CD14-positive monocyte (primary cell): ENCODE data around the gene SPSB4. TPM values are rescaled to one million over a fixed set of nuclear protein-coding genes. Genes with fewer than 3 reads are reported as not detected.

Experiments
- DNase-seq, 3 donors: peaks; one replicate each; pipeline ENCODE4 v3.0.0-alpha.2; 2011 to 2022
- H2AFZ ChIP-seq: 2 replicates; pipeline ENCODE4 v1.6.0; 2012; ENCODE audit warnings: mild to moderate bottlenecking, low read depth, low read length, inconsistent platforms; ENCODE audit not compliant: insufficient read depth, poor library complexity, severe bottlenecking
- H3K27ac ChIP-seq, 2 donors: 1 replicate in 1 of 2; 2 replicates in 1 of 2; pipeline ENCODE4 v1.5.1; 2012 to 2013; ENCODE audit warnings: low read length in 2 of 2, control low read depth in 1 of 2, inconsistent platforms in 1 of 2, low read depth in 1 of 2, mild to moderate bottlenecking in 1 of 2
- H3K27me3 ChIP-seq, 2 donors: one replicate each; pipeline versions ENCODE4 v1.6.0 to v1.6.1; 2011 to 2013; ENCODE audit warnings: low read length in 2 of 2; ENCODE audit not compliant: control insufficient read depth in 2 of 2, insufficient read depth in 2 of 2
- H3K36me3 ChIP-seq, 2 donors: replicated peaks in 1 of 2; 1 replicate in 1 of 2; 2 replicates in 1 of 2; pipeline versions ENCODE4 v1.5.1 to v1.6.1; 2012 to 2013; ENCODE audit warnings: low read length in 2 of 2, control low read depth in 1 of 2, inconsistent platforms in 1 of 2, mild to moderate bottlenecking in 1 of 2; ENCODE audit not compliant: insufficient read depth in 2 of 2, control insufficient read depth in 1 of 2
- H3K4me1 ChIP-seq, 2 donors: 1 replicate in 1 of 2; 2 replicates in 1 of 2; pipeline versions ENCODE4 v1.5.1 to v1.6.1; 2012 to 2013; ENCODE audit warnings: low read length in 2 of 2, control low read depth in 1 of 2, inconsistent platforms in 1 of 2, mild to moderate bottlenecking in 1 of 2, moderate library complexity in 1 of 2; ENCODE audit not compliant: insufficient read depth in 2 of 2, control insufficient read depth in 1 of 2
- H3K4me2 ChIP-seq: replicated peaks from 2 replicates; pipeline ENCODE3; 2012; ENCODE audit warnings: low read length, moderate library complexity, mild to moderate bottlenecking; ENCODE audit not compliant: poor library complexity, severe bottlenecking; ENCODE audit errors: extremely low read depth
- H3K4me3 ChIP-seq, 3 experiments: fragments of 200-600 bp in 1 of 3; sonication (generic) in 1 of 3; replicated peaks in 1 of 3; 1 replicate in 2 of 3; 2 replicates in 1 of 3; pipeline ENCODE4 v1.5.1; 2011 to 2013; ENCODE audit warnings: low read length in 3 of 3, mild to moderate bottlenecking in 3 of 3, control low read depth in 2 of 3, low read depth in 2 of 3, inconsistent platforms in 1 of 3, moderate library complexity in 1 of 3
- H3K79me2 ChIP-seq: 2 replicates; pipeline ENCODE4 v1.6.0; 2012; ENCODE audit warnings: mild to moderate bottlenecking, control low read depth, inconsistent platforms, low read length, moderate library complexity; ENCODE audit not compliant: insufficient read depth
- H3K9ac ChIP-seq: 2 replicates; pipeline ENCODE4 v1.6.0; 2017; ENCODE audit warnings: low read length, mild to moderate bottlenecking; ENCODE audit not compliant: insufficient read depth, poor library complexity, severe bottlenecking
- H3K9me3 ChIP-seq, 2 donors: replicated peaks in 1 of 2; 1 replicate in 1 of 2; 2 replicates in 1 of 2; pipeline versions ENCODE4 v1.5.1 to v1.6.1; 2012 to 2013; ENCODE audit warnings: low read length in 2 of 2, control low read depth in 1 of 2; ENCODE audit not compliant: control insufficient read depth in 1 of 2, insufficient read depth in 1 of 2
- H4K20me1 ChIP-seq: 2 replicates; pipeline ENCODE4 v1.6.0; 2012; ENCODE audit warnings: mild to moderate bottlenecking, low read length, control low read depth, moderate library complexity; ENCODE audit not compliant: insufficient read depth
- H3K27ac Mint-ChIP-seq, 7 donors: one replicate each; pipeline ENCODE4 v1.8.0; 2020; ENCODE audit warnings: mild to moderate bottlenecking in 7 of 7, mixed read lengths in 7 of 7, moderate library complexity in 6 of 7, inconsistent platforms in 2 of 7
- H3K27me3 Mint-ChIP-seq, 3 donors: one replicate each; pipeline ENCODE4 v1.8.0; 2021 to 2022; ENCODE audit warnings: low read depth in 3 of 3, mild to moderate bottlenecking in 3 of 3, mixed read lengths in 3 of 3, moderate library complexity in 3 of 3, inconsistent platforms in 1 of 3
- H3K36me3 Mint-ChIP-seq, 2 donors: one replicate each; pipeline ENCODE4 v1.8.0; 2020; ENCODE audit warnings: mixed read lengths in 2 of 2, inconsistent platforms in 1 of 2, mild to moderate bottlenecking in 1 of 2
- H3K4me1 Mint-ChIP-seq: one replicate; pipeline ENCODE4 v1.8.0; 2020; ENCODE audit warnings: mild to moderate bottlenecking, mixed read lengths
- H3K4me3 Mint-ChIP-seq, 2 donors: one replicate each; pipeline ENCODE4 v1.8.0; 2020; ENCODE audit warnings: mild to moderate bottlenecking in 2 of 2, mixed read lengths in 2 of 2, moderate library complexity in 1 of 2
- H3K9me3 Mint-ChIP-seq, 7 donors: one replicate each; pipeline ENCODE4 v1.8.0; 2020 to 2022; ENCODE audit warnings: mixed read lengths in 7 of 7, mild to moderate bottlenecking in 6 of 7, moderate library complexity in 6 of 7, inconsistent platforms in 2 of 7
- WGBS: methylation state at CpG from one replicate; pipeline ENCODE4 v1.1.5; 2013; ENCODE audit warnings: missing lambda C conversion rate; ENCODE audit not compliant: insufficient coverage; 5-methylcytosine and 5-hydroxymethylcytosine counted together
- intact Hi-C, 2 donors: fragments of 100-400 bp; cut with micrococcal nuclease; formaldehyde crosslinking; loops; one replicate each; pipeline versions ENCODE4 v1.15.0 to v1.15.1; 2023
- polyA plus RNA-seq, 3 donors: library from polyadenylated mRNA; depleted of rRNA in 1 of 3; unstranded in 2 of 3; stranded (reverse) in 1 of 3; fragments of 300-500 nt in 2 of 3; fragments of >200 nt in 1 of 3; fragmentation: Illumina TruSeq in 2 of 3; gene quantifications; 1 replicate in 2 of 3; 2 replicates in 1 of 3; pipeline ENCODE4 v1.2.3, GENCODE V29; 2012 to 2021
- TF ChIP-seq, protein P1 (sequence below): fragments of 200-600 bp; IDR thresholded peaks from one replicate; pipeline ENCODE4 v1.8.0; 2022; ENCODE audit warnings: antibody characterized with exemption, mild to moderate bottlenecking

Gene SPSB4
- polyA plus RNA-seq, 3 donors = not detected

DNA sequence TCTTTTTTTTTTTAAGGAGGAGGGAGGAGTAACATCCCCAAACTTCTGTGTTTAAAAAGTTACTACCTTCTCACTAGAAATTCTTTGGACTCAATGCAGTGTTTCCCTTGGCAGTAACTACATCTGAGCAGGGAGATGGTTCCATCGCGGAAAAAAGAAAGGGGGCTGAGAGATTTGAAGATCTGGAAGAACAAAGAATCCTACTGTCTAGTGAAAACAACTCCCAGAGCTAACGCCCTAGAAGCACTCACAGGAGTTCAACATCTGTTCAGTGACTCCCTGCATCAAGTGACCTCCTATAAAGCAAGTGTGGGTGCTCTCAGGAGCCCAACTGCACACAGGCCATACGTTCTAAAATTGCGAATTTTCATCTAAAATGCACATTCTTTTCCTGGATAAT is 113.7 kb downstream of the SPSB4 start:
- Histone ChIP-seq H3K27ac (no peak overlapping the region), H3K36me3 (no peaks in the 10 kb centered on the region), H4K20me1 (no peaks in the 10 kb centered on the region), H3K9ac (no peak overlapping the region), H3K4me3 (no peak overlapping the region), H3K27me3 (no peaks in the 10 kb centered on the region), H3K79me2 (no peaks in the 10 kb centered on the region), H3K4me2 (no peak overlapping the region), H3K4me1 (no peaks in the 10 kb centered on the region), H3K9me3 (peaks cover 0 to 3% of the 10 kb centered on the region in 2 donors), H2AFZ (no peak overlapping the region)
- intact Hi-C loops = no loop called here
- no peaks in the 10 kb centered on the region for H3K36me3 Mint-ChIP-seq
- H3K27me3 Mint-ChIP-seq = peaks cover 5 to 9% (median 8%) of the 10 kb centered on the region in 3 donors
- H3K4me3 Mint-ChIP-seq = no peak overlapping the region
- WGBS = 77% methylated on average over 3 of the region's 5 CpGs
- no peaks in the 10 kb centered on the region for H3K4me1 Mint-ChIP-seq
- peaks cover 8 to 19% (median 12%) of the 10 kb centered on the region in 7 donors for H3K9me3 Mint-ChIP-seq
- no peak for DNase-seq
- H3K27ac Mint-ChIP-seq = no peak overlapping the region
- TF ChIP-seq, protein P1, sequence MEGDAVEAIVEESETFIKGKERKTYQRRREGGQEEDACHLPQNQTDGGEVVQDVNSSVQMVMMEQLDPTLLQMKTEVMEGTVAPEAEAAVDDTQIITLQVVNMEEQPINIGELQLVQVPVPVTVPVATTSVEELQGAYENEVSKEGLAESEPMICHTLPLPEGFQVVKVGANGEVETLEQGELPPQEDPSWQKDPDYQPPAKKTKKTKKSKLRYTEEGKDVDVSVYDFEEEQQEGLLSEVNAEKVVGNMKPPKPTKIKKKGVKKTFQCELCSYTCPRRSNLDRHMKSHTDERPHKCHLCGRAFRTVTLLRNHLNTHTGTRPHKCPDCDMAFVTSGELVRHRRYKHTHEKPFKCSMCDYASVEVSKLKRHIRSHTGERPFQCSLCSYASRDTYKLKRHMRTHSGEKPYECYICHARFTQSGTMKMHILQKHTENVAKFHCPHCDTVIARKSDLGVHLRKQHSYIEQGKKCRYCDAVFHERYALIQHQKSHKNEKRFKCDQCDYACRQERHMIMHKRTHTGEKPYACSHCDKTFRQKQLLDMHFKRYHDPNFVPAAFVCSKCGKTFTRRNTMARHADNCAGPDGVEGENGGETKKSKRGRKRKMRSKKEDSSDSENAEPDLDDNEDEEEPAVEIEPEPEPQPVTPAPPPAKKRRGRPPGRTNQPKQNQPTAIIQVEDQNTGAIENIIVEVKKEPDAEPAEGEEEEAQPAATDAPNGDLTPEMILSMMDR = no peak

DNA sequence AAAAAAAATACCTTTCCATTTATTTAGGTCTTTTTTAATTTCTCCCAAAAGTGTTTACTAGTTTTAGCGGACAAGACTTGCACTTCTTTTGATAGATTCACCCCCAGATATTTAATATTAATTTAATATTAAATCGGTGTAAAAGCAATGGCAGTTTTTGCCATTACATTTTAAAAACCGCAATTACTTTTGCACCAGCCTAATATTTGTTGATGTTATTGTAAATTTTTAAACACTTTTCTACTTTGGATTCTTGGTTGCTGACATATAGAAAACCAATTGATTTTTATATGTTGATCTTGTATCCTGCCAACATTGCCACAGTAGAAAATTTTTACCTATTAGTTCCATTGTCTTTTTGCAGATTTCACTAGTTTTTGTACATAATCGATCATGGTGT is 116.5 kb downstream of the SPSB4 start:
- no peak for DNase-seq
- H3K36me3 Mint-ChIP-seq = no peaks in the 10 kb centered on the region
- H3K4me3 ChIP-seq = no peak overlapping the region
- H2AFZ ChIP-seq = no peak overlapping the region
- H3K27me3 ChIP-seq = no peaks in the 10 kb centered on the region
- peaks cover 0 to 3% of the 10 kb centered on the region in 2 donors for H3K9me3 ChIP-seq
- H3K27me3 Mint-ChIP-seq = peaks cover 5 to 9% (median 8%) of the 10 kb centered on the region in 3 donors
- no peak overlapping the region for H3K4me3 Mint-ChIP-seq
- H3K36me3 ChIP-seq = no peaks in the 10 kb centered on the region
- intact Hi-C loops = no loop called here
- H3K4me2 ChIP-seq = no peak overlapping the region
- H3K9ac ChIP-seq = no peak overlapping the region
- H3K9me3 Mint-ChIP-seq = peaks cover 0 to 6% (median 2%) of the 10 kb centered on the region in 7 donors
- H3K27ac ChIP-seq = no peak overlapping the region
- H4K20me1 ChIP-seq = no peaks in the 10 kb centered on the region
- no CpG with 5 or more reads among the region's 4 CpGs for WGBS
- TF ChIP-seq, protein P1 = no peak
- H3K4me1 ChIP-seq = no peaks in the 10 kb centered on the region
- H3K4me1 Mint-ChIP-seq = no peaks in the 10 kb centered on the region
- no peak overlapping the region for H3K27ac Mint-ChIP-seq
- no peaks in the 10 kb centered on the region for H3K79me2 ChIP-seq
